Fibroblast of lung (primary cell): ENCODE measurements around the gene TBX1. TPM values are rescaled to one million over a fixed set of nuclear protein-coding genes. Genes with fewer than 3 reads are reported as not detected.

ENCODE experiments used
- DNase-seq, 2 donors: peaks; one replicate each; pipeline versions ENCODE4 v3.0.0 to v3.0.0-alpha.2; 2010; ENCODE audit warnings: low read depth in 2 of 2
- H2AFZ ChIP-seq: 2 replicates; pipeline ENCODE4 v1.5.1; 2012; ENCODE audit warnings: low read length, control low read depth, inconsistent platforms
- H3K27ac ChIP-seq: 2 replicates; pipeline ENCODE4 v1.5.1; 2011; ENCODE audit warnings: low read length, control low read depth; ENCODE audit not compliant: insufficient read depth
- H3K27me3 ChIP-seq: 2 replicates; pipeline ENCODE4 v1.5.1; 2011; ENCODE audit warnings: mild to moderate bottlenecking, low read length; ENCODE audit not compliant: control insufficient read depth, insufficient read depth
- H3K36me3 ChIP-seq: 2 replicates; pipeline ENCODE4 v1.5.1; 2011; ENCODE audit warnings: low read length; ENCODE audit not compliant: control insufficient read depth, insufficient read depth
- H3K4me1 ChIP-seq: 2 replicates; pipeline ENCODE4 v1.5.1; 2011; ENCODE audit warnings: low read length; ENCODE audit not compliant: control insufficient read depth, insufficient read depth; ENCODE audit errors: extremely low read depth
- H3K4me2 ChIP-seq: 2 replicates; pipeline ENCODE4 v1.5.1; 2011; ENCODE audit warnings: low read length, control low read depth; ENCODE audit not compliant: insufficient read depth; ENCODE audit errors: extremely low read depth
- H3K4me3 ChIP-seq, 4 experiments: fragments of 200-600 bp in 1 of 4; sonication (generic) in 1 of 4; replicated peaks in 1 of 4; 2 replicates each; pipeline ENCODE4 v1.5.1; 2011 to 2016; ENCODE audit warnings: low read length in 4 of 4, low read depth in 3 of 4, mild to moderate bottlenecking in 3 of 4, control low read depth in 2 of 4, inconsistent platforms in 1 of 4, mixed read lengths in 1 of 4; ENCODE audit not compliant: insufficient read depth in 1 of 4; ENCODE audit errors: control extremely low read depth in 1 of 4
- H3K79me2 ChIP-seq: 2 replicates; pipeline ENCODE4 v1.5.1; 2012; ENCODE audit warnings: mild to moderate bottlenecking, low read length, inconsistent platforms; ENCODE audit not compliant: control insufficient read depth, insufficient read depth
- H3K9ac ChIP-seq: 2 replicates; pipeline ENCODE4 v1.5.1; 2011; ENCODE audit warnings: mild to moderate bottlenecking, low read length, control low read depth; ENCODE audit not compliant: insufficient read depth
- H3K9me3 ChIP-seq: 2 replicates; pipeline ENCODE4 v1.5.1; 2012; ENCODE audit warnings: low read depth, low read length; ENCODE audit not compliant: control insufficient read depth, insufficient read depth
- H4K20me1 ChIP-seq: 2 replicates; pipeline ENCODE4 v1.5.1; 2011; ENCODE audit warnings: low read length; ENCODE audit not compliant: control insufficient read depth, insufficient read depth; ENCODE audit errors: extremely low read depth
- CTCF ChIP-seq, 2 donors: IDR thresholded peaks in 1 of 2; conservative IDR thresholded peaks in 1 of 2; 1 replicate in 1 of 2; 2 replicates in 1 of 2; pipeline ENCODE4 v1.5.1; 2011 to 2012; ENCODE audit warnings: low read length in 2 of 2, control low read depth in 1 of 2, inconsistent platforms in 1 of 2, low read depth in 1 of 2, mild to moderate bottlenecking in 1 of 2
- EZH2 ChIP-seq: IDR thresholded peaks from 2 replicates; pipeline ENCODE4 v1.5.1; 2012; ENCODE audit warnings: low read length, control low read depth, mild to moderate bottlenecking; ENCODE audit errors: missing control alignments
- polyA plus RNA-seq, 2 donors: library from polyadenylated mRNA; depleted of rRNA in 1 of 2; stranded (reverse) in 1 of 2; unstranded in 1 of 2; fragments of >200 nt; gene quantifications; 2 replicates each; pipeline ENCODE4 v1.2.1, GENCODE V29; 2011 to 2012; ENCODE audit warnings: missing spikeins in 1 of 2
- total RNA-seq: library from RNA; depleted of rRNA; stranded (reverse); fragments of >200 nt; gene quantifications from 2 replicates; pipeline ENCODE4 v1.2.1, GENCODE V29; 2014

Gene TBX1
- total and polyA plus RNA-seq, 2 donors (not counting 1 experiment from before 2014, with no cell fraction given): not detected

GRCh38 chr22:19807914-19808872, 47.6 kb downstream of the TBX1 start:
- H3K27me3 ChIP-seq: no peaks in the 10 kb centered on the region
- H3K27ac ChIP-seq: no peak overlapping the region
- TF ChIP-seq CTCF (conservative IDR thresholded peaks at IDR 0.05 in 1 of 2, IDR thresholded peaks at IDR 0.05 in 1 of 2; ENCODE audit: low read depth in 1 of 2, low read length in 2 of 2) (no peak), EZH2 (no peak)
- no peak overlapping the region for H3K4me2 ChIP-seq
- no peaks in the 10 kb centered on the region for H3K36me3 ChIP-seq
- no peaks in the 10 kb centered on the region for H4K20me1 ChIP-seq
- no peak overlapping the region for H3K9ac ChIP-seq
- H2AFZ ChIP-seq: no peak overlapping the region
- H3K79me2 ChIP-seq: no peaks in the 10 kb centered on the region
- no peak for DNase-seq
- H3K4me1 ChIP-seq: no peaks in the 10 kb centered on the region
- no peak overlapping the region for H3K4me3 ChIP-seq
- H3K9me3 ChIP-seq: no peaks in the 10 kb centered on the region

GRCh38 chr22:19808873-19809478, 48.4 kb downstream of the TBX1 start:
- Histone ChIP-seq H3K9ac (no peak overlapping the region), H3K27me3 (no peaks in the 10 kb centered on the region), H3K9me3 (no peaks in the 10 kb centered on the region), H3K4me3 (no peak overlapping the region), H3K4me1 (no peaks in the 10 kb centered on the region), H3K79me2 (no peaks in the 10 kb centered on the region), H3K36me3 (no peaks in the 10 kb centered on the region), H3K4me2 (no peak overlapping the region), H3K27ac (no peak overlapping the region), H4K20me1 (no peaks in the 10 kb centered on the region), H2AFZ (no peak overlapping the region)
- no peak for DNase-seq
- TF ChIP-seq EZH2 (no peak), CTCF (conservative IDR thresholded peaks at IDR 0.05 in 1 of 2, IDR thresholded peaks at IDR 0.05 in 1 of 2; ENCODE audit: low read depth in 1 of 2, low read length in 2 of 2) (no peak)

GRCh38 chr22:19809741-19810140, 49.2 kb downstream of the TBX1 start:
- Histone ChIP-seq H3K4me2 (no peak overlapping the region), H3K9ac (no peak overlapping the region), H3K27ac (no peak overlapping the region), H3K27me3 (no peaks in the 10 kb centered on the region), H3K36me3 (no peaks in the 10 kb centered on the region), H3K9me3 (no peaks in the 10 kb centered on the region), H2AFZ (no peak overlapping the region), H3K4me1 (no peaks in the 10 kb centered on the region), H3K79me2 (no peaks in the 10 kb centered on the region), H4K20me1 (no peaks in the 10 kb centered on the region), H3K4me3 (no peak overlapping the region)
- DNase-seq: no peak
- no peak for TF ChIP-seq EZH2
- no peak for TF ChIP-seq CTCF (conservative IDR thresholded peaks at IDR 0.05 in 1 of 2, IDR thresholded peaks at IDR 0.05 in 1 of 2; ENCODE audit: low read depth in 1 of 2, low read length in 2 of 2)
